Nephron (organoid): ENCODE data around the gene PTPRG.
"Not testable (repeated sequence)": the region's sequence is repeated elsewhere in the genome, so short reads cannot be mapped to it uniquely, and the experiment has no call there.

Experiments used
- H3K27ac Mint-ChIP-seq, 3 experiments: 2 replicates each; pipeline ENCODE4 v1.8.0; 2020; ENCODE audit warnings: mixed read lengths in 3 of 3, mild to moderate bottlenecking in 2 of 3, moderate library complexity in 1 of 3
- H3K27me3 Mint-ChIP-seq: 2 replicates; pipeline ENCODE4 v1.8.0; 2021; ENCODE audit warnings: low read depth, mild to moderate bottlenecking, moderate library complexity, mixed read lengths
- H3K36me3 Mint-ChIP-seq: 2 replicates; pipeline ENCODE4 v1.8.0; 2020; ENCODE audit warnings: low read depth, mixed read lengths
- H3K4me1 Mint-ChIP-seq: 2 replicates; pipeline ENCODE4 v1.8.0; 2020; ENCODE audit warnings: mixed read lengths
- H3K4me3 Mint-ChIP-seq, 3 experiments: 2 replicates each; pipeline ENCODE4 v1.8.0; 2020; ENCODE audit warnings: mild to moderate bottlenecking in 3 of 3, mixed read lengths in 3 of 3, moderate library complexity in 2 of 3
- H3K9me3 Mint-ChIP-seq: 2 replicates; pipeline ENCODE4 v1.8.0; 2020; ENCODE audit warnings: mixed read lengths
- TF ChIP-seq, protein P1 (sequence below), 3 experiments: fragments of 200-600 bp; sonication (generic); IDR thresholded peaks; one replicate each; pipeline ENCODE4 v1.5.0; 2021; ENCODE audit warnings: antibody characterized with exemption in 3 of 3; ENCODE audit not compliant: unreplicated experiment in 3 of 3

The PTPRG gene

DNA sequence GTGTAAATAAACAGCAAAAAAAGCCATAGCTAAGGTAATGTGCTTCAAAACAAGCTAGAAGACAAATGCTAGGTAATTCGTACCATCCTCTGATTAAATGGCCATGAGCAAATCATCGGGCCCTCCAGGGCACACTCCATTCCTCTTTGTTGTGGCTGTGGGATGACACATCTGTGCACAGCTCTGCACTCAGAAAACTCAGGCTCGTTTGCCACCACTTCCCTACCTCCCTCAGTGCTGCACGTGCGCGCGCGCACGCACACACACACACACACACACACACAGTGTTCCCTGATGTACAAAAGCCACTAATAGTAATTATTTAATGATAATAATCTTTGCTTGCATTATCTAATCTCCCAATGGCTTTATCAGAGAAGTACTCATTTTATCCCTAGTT lies 475.4 kb downstream of the PTPRG start:
- Mint-ChIP-seq H3K27me3 (no peaks in the 10 kb centered on the region), H3K4me3 (no peak overlapping the region), H3K4me1 (peaks cover 8% of the 10 kb centered on the region), H3K27ac (peak overlapping the region in 1 of 3 experiments; percentile 82), H3K9me3 (no peaks in the 10 kb centered on the region), H3K36me3 (no peaks in the 10 kb centered on the region)
- TF ChIP-seq, protein P1, sequence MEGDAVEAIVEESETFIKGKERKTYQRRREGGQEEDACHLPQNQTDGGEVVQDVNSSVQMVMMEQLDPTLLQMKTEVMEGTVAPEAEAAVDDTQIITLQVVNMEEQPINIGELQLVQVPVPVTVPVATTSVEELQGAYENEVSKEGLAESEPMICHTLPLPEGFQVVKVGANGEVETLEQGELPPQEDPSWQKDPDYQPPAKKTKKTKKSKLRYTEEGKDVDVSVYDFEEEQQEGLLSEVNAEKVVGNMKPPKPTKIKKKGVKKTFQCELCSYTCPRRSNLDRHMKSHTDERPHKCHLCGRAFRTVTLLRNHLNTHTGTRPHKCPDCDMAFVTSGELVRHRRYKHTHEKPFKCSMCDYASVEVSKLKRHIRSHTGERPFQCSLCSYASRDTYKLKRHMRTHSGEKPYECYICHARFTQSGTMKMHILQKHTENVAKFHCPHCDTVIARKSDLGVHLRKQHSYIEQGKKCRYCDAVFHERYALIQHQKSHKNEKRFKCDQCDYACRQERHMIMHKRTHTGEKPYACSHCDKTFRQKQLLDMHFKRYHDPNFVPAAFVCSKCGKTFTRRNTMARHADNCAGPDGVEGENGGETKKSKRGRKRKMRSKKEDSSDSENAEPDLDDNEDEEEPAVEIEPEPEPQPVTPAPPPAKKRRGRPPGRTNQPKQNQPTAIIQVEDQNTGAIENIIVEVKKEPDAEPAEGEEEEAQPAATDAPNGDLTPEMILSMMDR (IDR thresholded peaks at IDR 0.05; ENCODE audit: unreplicated experiment in 3 of 3), result no peak

DNA sequence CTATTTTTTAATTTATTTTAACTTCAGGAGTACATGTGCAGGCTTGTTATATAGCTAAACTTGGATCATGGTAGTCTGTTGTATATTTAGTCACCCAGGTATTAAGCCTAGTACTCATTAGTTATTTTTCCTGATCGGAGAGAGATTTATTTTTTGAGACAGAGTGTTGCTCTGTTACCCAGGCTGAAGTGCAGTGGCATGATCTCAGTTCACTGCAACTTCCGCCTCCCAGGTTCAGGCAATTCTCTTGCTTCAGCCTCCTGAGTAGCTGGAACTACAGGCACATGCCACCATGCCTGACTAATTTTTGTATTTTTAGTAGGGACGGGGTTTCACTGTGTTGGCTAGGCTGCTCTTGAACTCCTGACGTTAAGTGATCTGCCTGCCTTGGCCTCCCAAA lies 477.4 kb downstream of the PTPRG start:
- H3K4me3 Mint-ChIP-seq, H3K27me3 Mint-ChIP-seq, H3K4me1 Mint-ChIP-seq, H3K36me3 Mint-ChIP-seq, H3K9me3 Mint-ChIP-seq: not testable (repeated sequence)
- H3K27ac Mint-ChIP-seq, result peak overlapping the region in 1 of 3 experiments; percentile 27

DNA sequence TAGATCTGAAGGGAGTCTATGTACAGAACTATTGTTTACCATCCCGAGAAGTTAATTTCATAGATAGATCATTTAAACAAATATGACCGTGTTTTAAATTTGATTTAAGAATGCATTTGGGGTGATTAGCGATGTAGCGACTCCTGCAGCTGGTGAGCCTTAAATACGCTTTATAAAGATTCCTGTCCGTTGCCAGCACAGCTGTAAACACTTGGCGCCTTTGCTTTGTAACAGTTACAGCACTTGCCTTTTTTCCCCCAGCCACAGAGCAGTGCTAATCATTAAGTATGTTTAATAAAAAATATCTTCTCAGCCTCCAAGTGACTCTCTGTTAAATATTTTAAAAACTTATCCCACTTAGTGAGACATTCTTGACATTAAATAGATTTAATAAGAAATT lies 478.2 kb downstream of the PTPRG start:
- no peaks in the 10 kb centered on the region for H3K27me3 Mint-ChIP-seq
- no peaks in the 10 kb centered on the region for H3K9me3 Mint-ChIP-seq
- no peaks in the 10 kb centered on the region for H3K36me3 Mint-ChIP-seq
- no peak overlapping the region for H3K4me3 Mint-ChIP-seq
- H3K4me1 Mint-ChIP-seq, result peaks cover 8% of the 10 kb centered on the region
- TF ChIP-seq, protein P1 (IDR thresholded peaks at IDR 0.05; ENCODE audit: unreplicated experiment in 3 of 3), result no peak
- H3K27ac Mint-ChIP-seq, result no peak overlapping the region

DNA sequence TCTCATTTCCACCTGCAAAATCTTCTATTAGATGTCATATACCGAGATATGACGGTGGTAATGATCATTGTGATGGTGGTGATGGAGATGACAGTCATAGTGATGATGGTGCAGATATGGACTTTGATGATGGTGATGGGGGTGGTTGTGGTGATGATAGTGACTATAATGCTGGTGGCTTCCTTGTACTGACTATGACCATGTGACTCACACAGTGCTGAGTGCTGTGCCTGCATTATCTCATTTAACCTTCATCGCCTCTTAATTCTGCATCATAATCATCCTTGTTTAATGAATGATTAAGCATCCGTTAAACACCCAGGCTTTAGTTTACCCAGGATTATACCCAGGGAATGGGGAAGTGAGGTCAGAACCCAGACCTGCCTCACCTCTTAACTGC lies 480.3 kb downstream of the PTPRG start:
- Mint-ChIP-seq H3K36me3 (no peaks in the 10 kb centered on the region), H3K9me3 (no peaks in the 10 kb centered on the region), H3K4me1 (no peaks in the 10 kb centered on the region), H3K27me3 (no peaks in the 10 kb centered on the region), H3K4me3 (no peak overlapping the region), H3K27ac (no peak overlapping the region)
- TF ChIP-seq, protein P1 (IDR thresholded peaks at IDR 0.05; ENCODE audit: unreplicated experiment in 3 of 3), result no peak

DNA sequence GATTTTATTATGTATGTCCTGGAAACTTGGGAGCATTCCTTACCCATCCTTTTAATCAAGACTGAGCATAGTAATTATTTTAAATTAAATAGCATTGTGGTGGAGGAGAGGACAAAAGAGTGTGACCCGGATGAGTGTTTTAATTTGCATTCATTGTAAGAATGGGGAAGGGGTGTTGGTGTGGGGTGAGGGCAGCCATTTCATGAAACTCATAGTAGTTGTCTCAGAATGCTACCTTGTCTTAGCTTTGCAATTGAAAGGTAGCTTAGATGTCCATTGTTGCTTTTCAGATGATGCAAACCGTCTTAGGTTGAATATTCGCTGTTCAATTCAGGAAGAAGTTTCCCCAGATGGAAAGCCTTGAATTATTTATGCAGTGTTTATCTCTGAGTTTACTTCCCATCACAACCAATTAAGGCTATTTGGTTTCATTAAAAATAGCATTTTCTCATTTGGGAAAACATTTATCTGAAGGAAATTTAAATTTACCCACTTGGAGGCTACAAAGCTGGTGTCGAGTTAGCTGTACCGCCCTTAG lies 483.6 kb downstream of the PTPRG start:
- H3K27me3 Mint-ChIP-seq, result no peaks in the 10 kb centered on the region
- H3K27ac Mint-ChIP-seq, result no peak overlapping the region
- H3K4me1 Mint-ChIP-seq, result peaks cover 5% of the 10 kb centered on the region
- no peaks in the 10 kb centered on the region for H3K9me3 Mint-ChIP-seq
- no peak overlapping the region for H3K4me3 Mint-ChIP-seq
- TF ChIP-seq, protein P1 (IDR thresholded peaks at IDR 0.05; ENCODE audit: unreplicated experiment in 3 of 3), result no peak
- no peaks in the 10 kb centered on the region for H3K36me3 Mint-ChIP-seq

DNA sequence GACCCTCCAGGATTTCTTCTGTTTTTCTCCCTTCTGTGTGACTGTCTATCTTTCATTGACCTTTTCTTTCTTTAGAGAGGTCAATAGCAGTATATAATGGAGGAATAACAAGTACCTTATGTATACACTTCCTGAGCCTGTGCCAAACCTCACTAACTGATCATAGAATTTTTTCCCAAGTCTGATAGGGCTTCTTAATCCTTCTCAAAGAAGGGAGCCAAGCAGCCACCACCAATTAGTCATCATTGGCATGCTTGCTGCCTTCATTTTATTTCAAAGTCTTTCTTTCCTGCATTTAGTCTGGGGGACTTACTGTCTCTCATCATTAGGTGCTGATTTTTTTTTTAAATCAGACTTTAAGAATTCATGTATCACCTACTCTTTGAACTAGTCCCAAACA lies 485.0 kb downstream of the PTPRG start:
- no peaks in the 10 kb centered on the region for H3K9me3 Mint-ChIP-seq
- H3K36me3 Mint-ChIP-seq, result no peaks in the 10 kb centered on the region
- H3K4me1 Mint-ChIP-seq, result peaks cover 5% of the 10 kb centered on the region
- TF ChIP-seq, protein P1 (IDR thresholded peaks at IDR 0.05; ENCODE audit: unreplicated experiment in 3 of 3), result no peak
- no peaks in the 10 kb centered on the region for H3K27me3 Mint-ChIP-seq
- peak overlapping the region in 1 of 3 experiments; percentile 26 for H3K27ac Mint-ChIP-seq
- H3K4me3 Mint-ChIP-seq, result no peak overlapping the region
